Peyer's patch (tissue), 4 donors: ENCODE data around the gene DALRD3. TPM values are rescaled to one million over a fixed set of nuclear protein-coding genes. Genes with fewer than 3 reads are reported as not detected.

Experiments used
- DNase-seq, 3 donors: peaks; one replicate each; pipeline ENCODE4 v3.0.0-alpha.2; 2017 to 2019
- H3K27ac ChIP-seq, 4 donors: fragments of 200-600 bp; sonication (generic); one replicate each; pipeline ENCODE4 v1.5.1; 2016 to 2019
- H3K27me3 ChIP-seq, 2 donors: fragments of 200-600 bp; sonication (generic); one replicate each; pipeline ENCODE4 v1.5.1; 2019
- H3K36me3 ChIP-seq, 3 donors: fragments of 200-600 bp; sonication (generic); one replicate each; pipeline ENCODE4 v1.5.1; 2016 to 2019
- H3K4me1 ChIP-seq, 4 donors: fragments of 200-600 bp; sonication (generic); one replicate each; pipeline ENCODE4 v1.5.1; 2016 to 2019
- H3K4me3 ChIP-seq, 4 donors: fragments of 200-600 bp; sonication (generic); 1 replicate in 3 of 4; 2 replicates in 1 of 4; pipeline ENCODE4 v1.5.1; 2016 to 2019; ENCODE audit warnings: mild to moderate bottlenecking in 1 of 4
- H3K9me3 ChIP-seq, 4 donors: fragments of 200-600 bp; sonication (generic); one replicate each; pipeline ENCODE4 v1.5.1; 2016 to 2019; ENCODE audit warnings: mild to moderate bottlenecking in 1 of 4
- CTCF ChIP-seq, 6 experiments: fragments of 450-650 bp in 4 of 6; fragments of 200-600 bp in 2 of 6; sonication (generic) in 1 of 6; IDR thresholded peaks; one replicate each; pipeline ENCODE4 v1.5.1; 2017 to 2019; ENCODE audit warnings: antibody characterized with exemption in 6 of 6, mild to moderate bottlenecking in 3 of 6, moderate library complexity in 1 of 6
- POLR2A ChIP-seq, 2 donors: fragments of 450-650 bp; IDR thresholded peaks; one replicate each; pipeline ENCODE4 v1.5.1; 2017; ENCODE audit warnings: antibody characterized with exemption in 2 of 2, mild to moderate bottlenecking in 2 of 2, moderate library complexity in 2 of 2
- total RNA-seq, 4 donors: library from RNA; depleted of rRNA; stranded (reverse); fragments of >200 nt; gene quantifications; one replicate each; pipeline ENCODE4 v1.1.0, GENCODE V29; 2016

DALRD3 gene
- total RNA-seq, 4 donors from 2014 or later = 31.4 to 49.5 (median 33.1) TPM

GRCh38 chr3:48985831-48986376 is 32.5 kb downstream of the DALRD3 start:
- peaks cover 0 to 51% (median 0%) of the 10 kb centered on the region in 3 donors for H3K36me3 ChIP-seq
- H3K27me3 ChIP-seq = no peaks in the 10 kb centered on the region
- TF ChIP-seq CTCF (IDR thresholded peaks at IDR 0.05) (no peak), POLR2A (IDR thresholded peaks at IDR 0.05) (no peak)
- H3K9me3 ChIP-seq = no peaks in the 10 kb centered on the region
- DNase-seq = no peak
- H3K4me1 ChIP-seq = peaks cover 0 to 11% (median 8%) of the 10 kb centered on the region in 4 donors
- H3K27ac ChIP-seq = no peak overlapping the region
- H3K4me3 ChIP-seq = no peak overlapping the region

GRCh38 chr3:48984663-48985062 is 33.7 kb downstream of the DALRD3 start:
- Histone ChIP-seq H3K27ac (no peak overlapping the region), H3K36me3 (peaks cover 0 to 63% (median 0%) of the 10 kb centered on the region in 3 donors), H3K4me1 (peaks cover 0 to 11% (median 6%) of the 10 kb centered on the region in 4 donors), H3K4me3 (no peak overlapping the region), H3K27me3 (no peaks in the 10 kb centered on the region), H3K9me3 (no peaks in the 10 kb centered on the region)
- DNase-seq = no peak
- TF ChIP-seq POLR2A (IDR thresholded peaks at IDR 0.05) (no peak), CTCF (IDR thresholded peaks at IDR 0.05) (no peak)

GRCh38 chr3:48983096-48983495 is 35.3 kb downstream of the DALRD3 start:
- Histone ChIP-seq H3K4me3 (no peak overlapping the region), H3K4me1 (no peaks in the 10 kb centered on the region), H3K36me3 (peaks cover 0 to 76% (median 0%) of the 10 kb centered on the region in 3 donors), H3K9me3 (no peaks in the 10 kb centered on the region), H3K27me3 (no peaks in the 10 kb centered on the region), H3K27ac (no peak overlapping the region)
- TF ChIP-seq CTCF (IDR thresholded peaks at IDR 0.05) = no peak
- TF ChIP-seq POLR2A (IDR thresholded peaks at IDR 0.05) = no peak
- no peak for DNase-seq

GRCh38 chr3:48982686-48983085 is 35.7 kb downstream of the DALRD3 start:
- no peak for TF ChIP-seq CTCF (IDR thresholded peaks at IDR 0.05)
- TF ChIP-seq POLR2A (IDR thresholded peaks at IDR 0.05) = no peak
- H3K9me3 ChIP-seq = no peaks in the 10 kb centered on the region
- no peak overlapping the region for H3K4me3 ChIP-seq
- no peaks in the 10 kb centered on the region for H3K4me1 ChIP-seq
- DNase-seq = no peak
- H3K27me3 ChIP-seq = no peaks in the 10 kb centered on the region
- peaks cover 0 to 81% (median 0%) of the 10 kb centered on the region in 3 donors for H3K36me3 ChIP-seq
- no peak overlapping the region for H3K27ac ChIP-seq

- Histone ChIP-seq H3K36me3 (peaks cover 0 to 87% (median 0%) of the 10 kb centered on the region in 3 donors), H3K9me3 (no peaks in the 10 kb centered on the region), H3K4me1 (no peaks in the 10 kb centered on the region), H3K27ac (no peak overlapping the region), H3K27me3 (no peaks in the 10 kb centered on the region), H3K4me3 (no peak overlapping the region)
- DNase-seq = no peak
- TF ChIP-seq CTCF (IDR thresholded peaks at IDR 0.05) = no peak
- TF ChIP-seq POLR2A (IDR thresholded peaks at IDR 0.05) = no peak
These were observed 36.4 kb downstream of the DALRD3 start for GRCh38 chr3:48982016-48982415.

- no peak overlapping the region for H3K27ac ChIP-seq
- no peaks in the 10 kb centered on the region for H3K4me1 ChIP-seq
- TF ChIP-seq POLR2A (IDR thresholded peaks at IDR 0.05) = no peak
- TF ChIP-seq CTCF (IDR thresholded peaks at IDR 0.05) = no peak
- DNase-seq = no peak
- no peaks in the 10 kb centered on the region for H3K27me3 ChIP-seq
- no peak overlapping the region for H3K4me3 ChIP-seq
- no peaks in the 10 kb centered on the region for H3K9me3 ChIP-seq
- H3K36me3 ChIP-seq = peaks cover 0 to 92% (median 0%) of the 10 kb centered on the region in 3 donors
These were observed 38.1 kb downstream of the DALRD3 start for GRCh38 chr3:48980295-48980694.
